ENCODE measurements around the gene RASGRF1.

GRCh38 chr15:78960308-78960707 is 130.3 kb downstream of the RASGRF1 start:
- TF ChIP-seq POLR2AphosphoS5 (IDR thresholded peaks at IDR 0.05; ENCODE audit: borderline replicate concordance, low read depth, low read length): no peak
- no peak for TF ChIP-seq FOXP2 (optimal IDR thresholded peaks at IDR 0.05; ENCODE audit: control extremely low read depth, extremely low read length, insufficient read depth)
- no peak for TF ChIP-seq EZH2 (IDR thresholded peaks at IDR 0.05)

Data from SK-N-MC (cell line).